ENCODE results near the gene HOXC4.
"Not testable (repeated sequence)": the region's sequence is repeated elsewhere in the genome, so short reads cannot be mapped to it uniquely, and the experiment has no call there.

- TF ChIP-seq CTCF (conservative IDR thresholded peaks at IDR 0.05; ENCODE audit: low read depth, low read length); MXI1 (IDR thresholded peaks at IDR 0.05; ENCODE audit: borderline replicate concordance, low read depth, low read length); BHLHE40 (IDR thresholded peaks at IDR 0.05; ENCODE audit: low read depth, low read length); POLR2A (IDR thresholded peaks at IDR 0.05; ENCODE audit: low read depth, low read length); FOS (IDR thresholded peaks at IDR 0.05; ENCODE audit: low read depth, low read length); SMC3 (IDR thresholded peaks at IDR 0.05; ENCODE audit: low read depth, low read length); RCOR1 (IDR thresholded peaks at IDR 0.05; ENCODE audit: insufficient replicate concordance, low read length); RAD21 (IDR thresholded peaks at IDR 0.05; ENCODE audit: low read length); NFE2L2 (IDR thresholded peaks at IDR 0.05; ENCODE audit: low read depth, low read length); CEBPB (IDR thresholded peaks at IDR 0.05; ENCODE audit: low read depth, low read length); ELK1 (IDR thresholded peaks at IDR 0.05; ENCODE audit: borderline replicate concordance, low read depth, low read length); MAZ (IDR thresholded peaks at IDR 0.05; ENCODE audit: borderline replicate concordance, low read depth, low read length); USF2 (IDR thresholded peaks at IDR 0.05; ENCODE audit: low read depth, low read length): not testable (repeated sequence)
Measured at GRCh38 chr12:54081581-54082396, 28.2 kb downstream of the HOXC4 start.
